ENCODE results near the gene AGBL1.

AGBL1 gene

DNA sequence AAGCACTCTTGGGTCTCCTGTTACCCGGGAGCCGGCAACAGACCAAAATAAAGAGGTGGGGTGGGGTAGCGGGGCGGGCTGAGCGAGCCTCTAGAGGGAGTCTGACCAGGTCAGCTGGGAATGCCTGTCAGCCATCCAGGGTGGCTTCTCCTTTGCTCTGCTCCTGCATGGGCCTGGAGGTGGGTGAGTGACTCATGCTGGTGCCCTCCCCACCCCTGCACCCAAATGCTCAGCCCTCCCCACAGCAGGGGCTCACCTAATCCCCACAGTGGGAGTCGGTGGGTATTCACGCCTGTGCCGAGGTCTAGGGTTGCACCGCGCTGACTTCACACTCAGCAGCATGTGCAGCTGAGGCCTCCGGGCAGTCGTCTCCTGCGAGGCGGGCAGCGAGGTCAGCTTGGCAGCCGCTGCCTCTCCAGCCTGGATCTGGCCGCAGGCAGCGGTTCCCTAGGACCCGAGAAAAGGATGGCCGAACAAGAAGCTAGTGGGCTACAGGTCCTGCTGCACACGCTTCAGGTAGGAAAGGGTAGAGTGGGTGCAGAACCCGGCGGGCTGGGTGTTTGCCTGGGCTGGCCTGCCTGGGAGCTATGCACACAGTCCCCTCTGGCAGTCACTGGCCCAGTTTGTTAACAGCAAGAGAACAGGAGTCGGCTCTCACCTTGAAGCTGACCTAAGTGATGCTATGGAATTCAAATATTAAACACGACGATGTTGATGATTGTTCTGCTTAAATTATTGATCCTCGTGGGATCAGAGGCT lies at the start of gene AGBL1:
TSS of gene AGBL1 (plus strand) at position 364 of the 759 bp plus-strand sequence.
- no peak for DNase-seq

- no peak for DNase-seq
Observed at GRCh38 chr15:86034904-86035303, 44.8 kb upstream of the AGBL1 start.

GRCh38 chr15:86036243-86036642 lies 43.4 kb upstream of the AGBL1 start:
- DNase-seq: no peak

DNA sequence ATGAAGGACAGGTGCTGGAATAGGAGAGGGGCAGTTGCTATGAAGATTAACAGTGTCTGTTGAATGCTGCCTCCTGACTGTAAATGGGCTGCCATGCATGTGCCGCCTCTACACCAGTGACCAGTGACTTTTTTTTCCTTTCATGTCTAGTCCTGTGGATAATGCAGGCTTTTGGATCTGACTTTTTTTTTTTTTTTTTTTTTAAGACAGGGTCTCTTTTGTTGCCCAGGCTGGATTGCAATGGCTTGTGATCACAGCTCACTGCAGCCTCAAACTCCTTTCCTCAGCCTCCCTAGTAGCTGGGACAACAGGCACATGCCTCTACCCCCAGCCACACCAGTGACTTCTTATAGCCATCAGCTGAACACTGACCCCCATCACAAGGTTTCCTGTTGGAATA lies 41.2 kb upstream of the AGBL1 start:
- no peak for DNase-seq

GRCh38 chr15:86040356-86041033 lies 39.2 kb upstream of the AGBL1 start:
- DNase-seq: no peak

GRCh38 chr15:86041399-86041798 lies 38.3 kb upstream of the AGBL1 start:
- DNase-seq: no peak

- no peak for DNase-seq
Observed at GRCh38 chr15:86042226-86042625, 37.4 kb upstream of the AGBL1 start.

- no peak for DNase-seq
Observed at GRCh38 chr15:86044981-86045380, 34.7 kb upstream of the AGBL1 start.

DNA sequence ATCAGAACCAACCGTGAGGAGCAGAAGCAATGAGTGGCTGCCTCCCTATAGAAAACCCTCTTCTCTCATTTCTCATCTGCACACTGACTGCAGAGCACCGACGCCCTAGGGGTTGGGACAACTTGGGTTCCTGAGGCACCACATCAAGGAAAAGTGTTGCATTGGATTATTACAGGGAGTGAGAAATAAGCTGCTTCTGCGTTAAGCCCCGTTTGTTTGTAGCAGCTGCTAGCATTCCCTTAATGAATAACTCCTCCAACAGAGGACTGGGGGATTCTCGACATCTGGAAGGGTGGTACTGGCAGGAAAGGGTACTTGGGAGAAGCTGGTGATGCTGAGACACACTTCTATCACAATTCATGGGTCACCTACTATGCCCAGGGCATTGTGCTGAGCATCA lies 25.3 kb upstream of the AGBL1 start:
- no peak for DNase-seq

DNA sequence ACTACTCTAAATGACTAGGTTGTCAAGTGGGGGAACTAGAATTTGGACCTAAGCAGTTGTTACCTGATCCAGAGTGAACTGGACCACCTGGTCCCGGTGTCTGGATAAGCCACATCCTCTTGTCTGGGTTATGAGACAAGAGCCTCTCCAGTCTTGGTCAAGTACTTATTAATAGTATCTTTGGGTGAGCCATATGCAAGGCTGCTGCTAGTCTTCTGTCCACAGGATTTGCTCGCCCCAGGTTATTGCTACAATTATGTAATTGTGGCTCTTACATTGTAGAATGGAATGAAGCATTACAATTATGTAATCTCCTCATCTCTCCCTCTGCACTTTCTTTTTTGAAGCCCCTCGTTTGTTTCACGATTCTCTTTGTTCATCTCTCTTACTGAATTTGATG lies 24.0 kb upstream of the AGBL1 start:
- no peak for DNase-seq

DNA sequence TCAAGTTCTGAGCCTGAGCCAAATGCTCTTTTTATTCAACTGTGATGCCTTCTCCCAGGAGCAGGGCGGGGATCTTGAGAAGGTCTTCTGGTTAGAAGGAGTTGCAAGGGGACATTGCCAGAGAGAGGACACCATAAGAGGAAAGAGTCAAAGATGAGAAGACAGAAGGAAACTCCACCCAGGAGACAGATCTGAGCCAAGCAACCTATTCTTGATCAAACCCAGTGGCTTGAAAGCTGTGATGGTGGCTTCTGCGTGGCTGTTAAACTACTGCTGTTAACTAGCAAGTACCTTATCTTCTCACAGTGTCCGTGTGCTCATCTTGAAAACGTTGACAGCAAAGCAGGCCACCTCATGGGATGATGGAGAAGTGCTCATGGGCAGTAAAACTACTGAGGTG lies 19.8 kb upstream of the AGBL1 start:
- DNase-seq: no peak

DNA sequence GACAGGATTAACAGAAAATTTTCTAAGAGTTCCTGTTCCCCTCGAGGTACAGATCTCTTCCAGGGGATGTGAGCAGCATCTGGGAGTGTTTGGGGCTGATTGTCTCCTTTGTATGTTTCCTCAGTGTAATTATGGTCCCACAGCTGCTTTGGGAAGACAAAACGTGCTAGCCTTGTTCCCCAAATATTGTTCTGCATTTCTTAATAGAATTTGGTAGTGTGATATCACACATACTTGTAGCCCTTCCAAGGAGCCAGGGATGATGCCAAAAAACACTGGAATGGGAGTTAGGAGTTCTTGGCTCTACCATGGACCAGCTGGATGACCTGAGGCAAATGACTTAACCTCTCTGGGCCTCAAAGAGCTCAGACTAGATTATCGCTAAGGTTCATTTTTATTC lies 19.0 kb upstream of the AGBL1 start:
- DNase-seq: no peak

DNA sequence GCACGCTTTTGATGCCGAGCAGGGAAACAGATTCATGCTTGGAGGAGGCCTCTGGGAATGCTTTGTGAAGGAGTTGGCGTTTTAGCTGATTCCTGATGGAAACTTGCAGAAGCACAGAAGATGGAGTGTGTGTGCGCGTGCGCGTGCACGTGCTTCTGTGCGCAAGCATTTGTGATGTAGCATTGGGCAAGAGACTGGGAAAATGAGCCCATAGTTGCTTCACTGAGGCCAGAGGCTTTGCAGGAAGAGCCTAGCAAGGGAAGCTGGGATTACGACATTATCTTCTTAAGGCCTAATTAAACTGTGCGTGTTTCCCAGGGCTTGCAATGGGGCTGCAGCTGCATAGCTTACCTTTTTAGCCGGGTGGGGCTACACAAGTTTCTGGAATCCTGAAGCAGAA lies 18.1 kb upstream of the AGBL1 start:
- no peak for DNase-seq

DNA sequence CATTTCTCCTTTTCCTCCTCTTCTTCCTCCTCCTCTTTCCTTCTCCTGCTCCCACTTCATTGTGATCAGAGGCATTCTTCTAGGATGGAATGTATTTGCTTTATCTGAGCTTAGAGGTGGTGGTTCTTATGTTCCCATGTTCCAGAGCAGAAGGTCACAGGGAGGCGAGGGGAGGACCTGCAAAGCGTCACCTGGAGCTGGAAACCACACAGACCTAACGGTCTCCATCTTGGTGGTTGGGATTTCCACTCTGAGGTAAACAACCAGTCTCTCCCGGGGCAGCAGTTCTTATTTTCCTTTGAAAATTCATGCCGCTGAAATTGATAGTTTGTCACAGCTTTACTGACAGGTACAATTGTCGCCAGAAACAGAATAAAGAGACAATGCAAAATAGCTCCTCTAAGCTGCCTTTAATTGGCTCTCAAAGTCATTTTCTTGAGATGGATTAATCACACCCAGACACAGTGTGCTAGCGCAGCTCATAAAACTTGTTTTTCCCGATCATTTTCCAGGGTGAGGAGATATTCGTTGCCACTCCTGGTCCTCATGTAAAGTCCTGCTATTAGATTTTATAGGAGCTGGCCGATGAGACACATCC lies 16.9 kb upstream of the AGBL1 start:
- DNase-seq: no peak

DNA sequence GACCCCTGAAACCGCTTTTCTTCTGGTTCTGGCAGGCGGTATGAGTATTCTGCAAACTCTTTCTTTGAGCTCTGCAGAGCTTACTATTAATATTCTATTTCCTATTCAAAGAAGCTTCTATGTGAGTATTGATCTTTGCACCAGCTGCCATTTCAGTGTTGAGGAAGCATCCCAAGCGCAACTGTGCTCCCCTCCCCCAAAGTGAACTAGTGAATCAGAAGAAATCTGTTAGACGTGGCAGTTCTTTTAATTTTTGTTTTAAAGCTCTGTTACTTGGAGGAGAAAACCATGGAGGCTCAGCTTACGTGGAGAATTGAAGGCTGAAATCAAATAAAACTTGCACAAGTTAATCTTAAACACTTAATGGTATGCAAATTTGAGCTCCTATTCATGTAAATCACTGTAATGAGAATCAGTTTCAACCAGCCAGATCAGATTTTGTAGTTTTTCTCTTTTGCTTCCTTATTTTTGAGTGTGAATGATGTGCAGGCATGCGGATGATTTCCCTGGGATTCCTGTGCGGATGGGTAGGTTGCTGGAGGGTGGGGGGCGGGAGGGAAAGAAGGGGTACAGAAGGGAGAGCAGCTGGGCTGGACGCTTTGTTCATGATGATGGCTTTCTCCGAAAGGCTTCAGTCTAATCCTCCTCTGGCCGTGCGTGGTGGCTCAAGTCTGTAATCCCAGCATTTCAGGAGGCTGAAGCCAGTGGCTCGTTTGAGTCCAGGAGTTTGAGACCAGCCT lies 16.1 kb upstream of the AGBL1 start:
- no peak for DNase-seq

DNA sequence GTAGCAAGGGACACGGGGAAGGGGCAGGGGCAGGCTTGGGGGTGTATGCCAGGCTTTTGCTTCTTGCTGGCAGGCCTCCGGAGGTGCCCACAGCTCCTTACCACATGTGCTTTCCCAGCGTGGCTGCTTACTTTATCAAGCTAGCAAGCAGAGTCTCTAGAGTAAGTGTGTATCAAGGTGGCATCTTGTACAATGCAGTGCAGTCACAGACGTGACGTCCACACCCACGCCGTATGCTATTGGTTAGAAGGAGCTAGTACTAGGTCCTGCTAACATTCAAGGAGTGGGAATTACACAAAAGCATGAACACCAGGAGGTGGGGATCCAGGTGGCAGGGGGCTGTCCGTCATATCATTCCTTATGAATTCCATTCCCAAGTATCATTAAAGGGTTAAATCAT lies 15.3 kb upstream of the AGBL1 start:
- DNase-seq: no peak

DNA sequence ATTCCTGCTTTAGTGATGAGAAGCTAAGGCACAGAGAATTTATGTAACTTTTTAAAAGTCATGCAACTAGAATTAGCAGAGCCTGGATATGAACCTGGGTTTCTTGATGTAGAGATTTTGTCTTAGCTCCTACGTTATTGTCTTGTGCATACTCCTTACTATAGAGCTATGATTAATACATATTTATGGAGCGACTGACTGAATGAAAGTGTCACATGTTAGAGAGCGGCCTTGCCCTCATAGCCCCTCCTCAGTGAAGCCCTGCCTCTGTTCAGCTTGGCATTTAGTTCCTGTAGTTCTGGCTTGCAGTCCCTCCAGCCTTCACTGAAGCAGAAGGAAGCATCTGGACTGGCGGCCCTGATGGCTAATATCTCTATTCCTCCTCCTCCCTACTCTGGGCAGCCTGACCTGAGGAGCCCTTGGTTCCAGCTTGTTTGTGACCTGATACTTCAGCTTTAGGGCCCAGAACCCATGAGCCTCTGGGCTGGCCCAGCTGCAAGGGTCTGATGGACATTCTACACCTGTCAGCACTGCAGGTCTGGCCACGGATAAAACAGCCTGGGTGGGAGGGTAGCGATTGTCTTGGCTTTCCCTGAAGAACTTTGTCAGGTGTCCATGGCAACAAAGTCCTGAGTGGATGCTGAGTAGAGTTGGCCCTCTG lies 13.4 kb upstream of the AGBL1 start:
- no peak for DNase-seq

GRCh38 chr15:86073281-86073680 lies 6.4 kb upstream of the AGBL1 start:
- no peak for DNase-seq

GRCh38 chr15:86076468-86076867 lies 3.2 kb upstream of the AGBL1 start:
- DNase-seq: no peak

DNA sequence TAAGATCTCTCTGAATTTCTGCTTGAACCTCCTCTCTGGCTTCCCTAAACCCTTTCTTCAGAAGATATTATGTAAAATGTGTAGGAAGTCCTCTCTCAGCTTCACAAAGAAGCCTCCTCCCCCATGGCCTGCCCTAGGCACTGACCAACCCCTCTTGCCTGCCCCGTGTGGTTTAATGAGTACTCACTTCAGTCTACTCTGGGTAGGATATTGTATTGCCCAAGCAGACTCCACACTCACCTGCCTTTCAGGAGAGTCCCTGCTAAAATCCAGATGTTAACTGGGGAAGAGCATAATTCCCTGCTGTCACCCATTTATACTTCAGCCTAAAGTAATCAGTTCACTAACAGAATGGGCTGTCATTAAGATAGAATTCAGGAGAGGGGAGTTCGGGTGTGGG lies 2.6 kb upstream of the AGBL1 start:
- DNase-seq: no peak

- DNase-seq: no peak
Observed at GRCh38 chr15:86080302-86080701, 631 bp downstream of the AGBL1 start.

DNA sequence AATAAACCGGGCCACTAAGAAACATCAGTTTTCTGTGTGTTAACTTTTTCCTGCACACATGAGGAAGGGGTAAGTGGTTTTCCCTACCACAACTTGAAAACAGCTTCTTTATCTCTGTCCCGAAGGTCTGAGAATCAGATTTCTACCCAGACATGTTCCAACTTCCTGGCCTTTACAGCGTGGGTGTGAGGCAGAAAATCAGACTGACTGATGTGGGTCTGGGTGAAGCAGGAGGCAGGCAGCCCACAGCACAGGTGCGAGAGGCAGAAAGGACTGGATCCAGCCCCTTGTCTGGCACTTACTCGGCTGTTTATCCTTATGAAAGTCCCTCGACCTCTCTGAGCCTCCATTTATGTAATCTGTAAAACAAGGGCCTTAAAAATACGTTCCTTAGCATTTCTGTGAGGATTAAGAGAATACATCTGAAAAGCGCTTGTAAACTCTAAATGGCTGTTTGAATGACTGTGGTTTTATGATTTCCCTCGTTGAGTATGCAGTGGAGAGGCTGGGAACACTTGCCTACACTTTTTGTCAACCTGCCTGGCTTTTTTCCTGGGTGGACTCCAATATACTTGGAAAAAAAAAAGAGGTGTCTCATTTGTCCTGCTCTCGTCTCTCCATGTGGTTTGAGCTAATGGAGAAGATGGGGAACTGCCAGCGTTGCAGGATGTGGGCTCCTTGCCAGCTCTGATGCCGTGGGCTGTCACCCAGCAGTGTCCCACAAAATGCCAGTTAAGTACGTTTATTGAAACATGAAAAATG lies 3.1 kb downstream of the AGBL1 start:
- no peak for DNase-seq

All from NCI-H187 treated with DMSO at 0.1 percent for 48 hours (cell line).